GM19023 (cell line): ENCODE results near the gene ZNF763.
A peak's percentile ranks its signal among the peaks of the same experiment; 100 is the strongest.
"Not testable (repeated sequence)": the region's sequence is repeated elsewhere in the genome, so short reads cannot be mapped to it uniquely, and the experiment has no call there.

Experiments
- ATAC-seq: cut with Tn5 transposase; IDR thresholded peaks from one replicate; pipeline ENCODE4 v1.9.1; 2021; ENCODE audit warnings: mild to moderate bottlenecking, moderate library complexity; ENCODE audit not compliant: unreplicated experiment

Gene ZNF763

DNA sequence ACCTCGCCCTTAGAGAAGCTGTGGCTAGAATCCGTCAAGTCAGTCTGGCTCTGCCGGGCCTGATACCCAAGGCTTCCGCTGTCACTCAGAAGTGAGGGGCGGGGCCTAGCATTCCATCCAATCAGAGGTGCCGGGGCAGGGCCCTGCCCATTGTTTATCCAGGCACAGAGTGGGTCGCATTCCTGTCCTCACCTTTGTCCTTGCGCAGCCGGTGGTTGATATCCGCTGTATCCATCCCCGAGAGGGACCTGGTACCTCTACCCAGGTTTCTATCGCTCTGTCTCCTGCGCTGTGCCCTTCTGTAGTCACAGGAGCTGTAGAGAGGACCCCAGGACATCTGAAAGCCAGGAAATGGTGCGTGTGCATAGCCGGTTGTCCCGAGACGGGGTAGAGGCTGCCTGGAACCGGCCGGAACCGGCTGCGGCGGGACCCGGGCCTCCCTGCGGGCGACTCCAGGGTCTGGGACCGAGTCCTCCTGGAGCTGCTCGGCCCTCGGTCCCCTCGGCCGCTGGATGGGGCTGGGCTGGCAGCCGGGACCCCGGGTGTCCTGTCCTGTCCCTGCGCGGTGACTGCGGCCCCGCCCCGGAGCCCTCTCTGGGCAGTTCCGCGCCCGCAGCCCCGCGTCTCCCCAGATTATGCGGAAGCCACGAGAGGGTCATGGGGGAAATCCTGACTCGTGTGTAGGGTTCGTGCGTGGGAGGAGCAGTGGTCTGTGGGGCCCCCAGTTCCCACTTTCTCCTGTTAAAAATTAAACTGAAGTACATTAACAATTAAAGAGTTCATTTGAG lies at the start of gene ZNF763:
Gene ZNF763, plus strand, starts transcription at position 183 of the 788 bp plus-strand sequence. Its CDS starts 169 bp downstream, at position 352.
- ATAC-seq: peak; percentile 87

- no peak for ATAC-seq
Measured at GRCh38 chr19:11921852-11922495, 42.9 kb upstream of the ZNF763 start.

- ATAC-seq: peak; percentile 82
Measured at GRCh38 chr19:11924886-11925650, 39.8 kb upstream of the ZNF763 start, which contains the start of gene ZNF700. Gene ZNF700 (plus strand): TSS chr19:11925107. CDS start chr19:11925211, 104 bp downstream.

DNA sequence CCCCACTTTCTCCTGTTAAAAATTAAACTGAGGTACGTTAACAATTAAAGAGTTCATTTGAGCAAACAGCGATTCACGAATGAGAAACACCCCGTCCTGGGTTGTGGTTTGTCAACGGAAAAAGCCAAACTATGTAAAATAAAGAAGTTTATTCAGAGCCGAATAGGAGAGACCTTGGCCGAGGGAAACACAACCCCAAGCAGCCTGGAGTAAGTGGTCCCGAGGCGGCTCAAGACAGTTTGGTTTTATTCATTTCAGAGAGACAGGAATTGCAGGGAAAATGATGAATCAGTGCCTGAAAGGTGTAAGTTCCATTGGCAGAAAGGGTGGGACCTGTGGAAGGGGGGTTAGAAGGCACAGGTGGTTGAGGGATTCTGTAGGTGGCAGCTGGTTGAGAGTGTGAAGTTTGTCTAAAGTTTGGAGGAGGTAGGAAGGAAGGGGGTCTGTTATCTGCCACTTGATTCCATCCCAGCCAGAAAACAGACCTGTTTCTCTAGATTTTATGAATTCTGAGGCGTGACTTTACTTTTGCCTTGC lies 39.1 kb upstream of the ZNF763 start:
- ATAC-seq: not testable (repeated sequence)

DNA sequence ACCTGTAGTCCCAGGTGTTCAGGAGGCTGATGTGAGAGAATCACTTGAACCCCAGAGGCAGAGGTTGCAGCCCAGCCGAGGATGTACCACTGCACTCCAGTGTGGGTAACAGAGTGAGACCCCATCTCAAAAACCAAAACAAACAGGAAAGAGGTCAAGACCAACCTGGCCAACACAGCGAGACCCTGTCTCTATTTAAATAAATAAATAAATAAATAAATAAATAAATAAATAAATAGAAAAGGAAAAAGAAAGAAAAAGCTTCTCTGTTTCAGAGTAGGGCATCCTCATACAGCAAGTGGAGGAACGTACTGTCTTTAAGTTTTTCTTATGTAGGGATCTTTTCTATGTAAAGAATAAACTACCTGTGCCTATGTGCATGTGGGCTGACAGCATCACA lies 37.6 kb upstream of the ZNF763 start:
- ATAC-seq: no peak

GRCh38 chr19:11931051-11931450 lies 33.8 kb upstream of the ZNF763 start:
- no peak for ATAC-seq

GRCh38 chr19:11931513-11931912 lies 33.3 kb upstream of the ZNF763 start:
- no peak for ATAC-seq

- ATAC-seq: not testable (repeated sequence)
Measured at GRCh38 chr19:11935829-11936228, 29.0 kb upstream of the ZNF763 start.

DNA sequence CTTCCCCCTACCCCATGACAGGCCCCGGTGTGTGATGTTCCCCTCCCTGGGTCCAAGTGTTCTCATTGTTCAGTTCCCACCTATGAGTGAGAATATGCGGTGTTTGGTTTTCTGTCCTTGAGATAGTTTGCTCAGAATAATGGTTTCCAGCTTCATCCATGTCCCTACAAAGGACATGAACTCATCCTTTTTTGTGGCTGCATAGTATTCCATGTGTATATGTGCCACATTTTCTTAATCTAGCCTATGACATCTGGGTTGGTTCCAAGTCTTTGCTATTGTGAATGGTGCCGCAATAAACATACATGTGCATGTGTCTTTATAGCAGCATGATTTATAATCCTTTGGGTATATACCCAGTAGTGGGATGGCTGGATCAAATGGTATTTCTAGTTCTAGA lies 26.5 kb upstream of the ZNF763 start:
- ATAC-seq: not testable (repeated sequence)

GRCh38 chr19:11941361-11941887 lies 23.4 kb upstream of the ZNF763 start:
- ATAC-seq: not testable (repeated sequence)

GRCh38 chr19:11942008-11942842 lies 22.6 kb upstream of the ZNF763 start:
- no peak for ATAC-seq

GRCh38 chr19:11942843-11943108 lies 22.1 kb upstream of the ZNF763 start:
- ATAC-seq: no peak

GRCh38 chr19:11944656-11945055 lies 20.2 kb upstream of the ZNF763 start:
- ATAC-seq: no peak

DNA sequence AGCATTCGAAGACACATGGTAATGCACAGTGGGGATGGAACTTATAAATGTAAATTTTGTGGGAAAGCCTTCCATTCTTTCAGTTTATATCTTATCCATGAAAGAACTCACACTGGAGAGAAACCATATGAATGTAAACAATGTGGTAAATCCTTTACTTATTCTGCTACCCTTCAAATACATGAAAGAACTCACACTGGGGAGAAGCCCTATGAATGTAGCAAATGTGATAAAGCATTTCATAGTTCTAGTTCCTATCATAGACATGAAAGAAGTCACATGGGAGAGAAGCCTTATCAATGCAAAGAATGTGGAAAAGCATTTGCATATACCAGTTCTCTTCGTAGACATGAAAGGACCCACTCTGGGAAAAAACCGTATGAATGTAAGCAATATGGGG lies 16.2 kb upstream of the ZNF763 start:
- no peak for ATAC-seq

DNA sequence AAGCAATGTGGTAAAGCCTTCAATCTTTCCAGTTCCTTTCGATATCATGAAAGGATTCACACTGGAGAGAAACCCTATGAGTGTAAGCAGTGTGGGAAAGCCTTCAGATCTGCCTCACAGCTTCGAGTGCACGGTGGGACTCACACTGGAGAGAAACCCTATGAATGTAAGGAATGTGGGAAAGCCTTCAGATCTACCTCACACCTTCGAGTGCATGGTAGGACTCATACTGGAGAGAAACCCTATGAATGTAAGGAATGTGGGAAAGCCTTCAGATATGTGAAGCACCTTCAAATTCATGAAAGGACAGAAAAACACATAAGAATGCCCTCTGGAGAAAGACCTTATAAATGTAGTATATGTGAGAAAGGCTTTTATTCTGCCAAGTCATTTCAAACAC lies 15.6 kb upstream of the ZNF763 start:
- ATAC-seq: no peak

GRCh38 chr19:11949614-11950080 lies 15.2 kb upstream of the ZNF763 start:
- ATAC-seq: not testable (repeated sequence)

GRCh38 chr19:11950312-11950711 lies 14.5 kb upstream of the ZNF763 start:
- no peak for ATAC-seq

- no peak for ATAC-seq
Measured at GRCh38 chr19:11963566-11964355, 1.1 kb upstream of the ZNF763 start.

DNA sequence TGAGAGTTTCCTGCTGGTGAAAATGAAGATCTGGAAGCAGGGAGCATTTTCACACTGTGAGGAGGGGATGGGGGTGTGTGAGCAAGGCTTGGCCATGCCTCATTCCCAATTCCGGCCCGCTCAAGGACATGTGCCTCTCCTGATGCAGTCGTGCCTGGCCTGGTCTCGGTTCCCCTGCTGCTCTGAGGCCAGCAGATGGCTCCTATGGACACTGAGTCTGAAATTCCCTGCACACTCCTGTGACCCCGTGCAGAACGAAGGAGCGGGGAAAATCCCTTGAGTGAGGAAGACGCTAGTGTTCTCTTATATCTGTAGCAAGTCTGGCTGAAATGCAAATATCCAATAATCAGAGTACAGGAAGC lies 363 bp upstream of the ZNF763 start:
- no peak for ATAC-seq
